SU-DHL-6 (cell line): ENCODE results near the gene SLC22A8.

ENCODE experiments used
- EZH2phosphoT487 ChIP-seq: fragments of 200-600 bp; sonication (generic), shearing (Covaris generic); conservative IDR thresholded peaks from 2 replicates; pipeline ENCODE4 v1.6.1; 2018; ENCODE audit warnings: mild to moderate bottlenecking, antibody characterized with exemption, low read length, moderate library complexity, mixed read lengths
- TF ChIP-seq, protein P1 (sequence below): fragments of 200-600 bp; sonication (generic); IDR thresholded peaks from one replicate; pipeline ENCODE4 v1.5.1; 2017; ENCODE audit warnings: antibody characterized with exemption, mild to moderate bottlenecking, low read length, moderate library complexity; ENCODE audit not compliant: insufficient read depth, poor library complexity, severe bottlenecking

DNA sequence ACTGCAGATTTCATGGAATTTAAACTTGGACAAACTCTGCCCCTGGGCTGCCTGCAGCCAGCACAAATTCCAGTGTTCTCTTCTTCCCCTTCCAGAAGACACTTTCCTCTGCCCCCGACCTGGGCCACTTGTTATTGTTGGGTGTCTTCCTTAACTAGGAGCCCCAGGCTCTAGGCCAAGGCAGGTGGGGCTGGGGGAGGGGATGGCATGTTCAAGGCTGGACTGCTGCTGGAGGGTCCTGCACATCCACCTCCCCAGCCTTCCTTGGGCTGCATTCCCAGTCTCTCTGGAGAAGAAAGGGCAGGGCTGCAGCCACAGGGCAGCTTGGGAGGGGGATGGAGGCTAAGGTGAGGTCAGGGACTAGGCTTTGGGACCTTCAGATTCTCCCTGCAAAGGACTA is 19.4 kb downstream of the SLC22A8 start:
- TF ChIP-seq, protein P1, sequence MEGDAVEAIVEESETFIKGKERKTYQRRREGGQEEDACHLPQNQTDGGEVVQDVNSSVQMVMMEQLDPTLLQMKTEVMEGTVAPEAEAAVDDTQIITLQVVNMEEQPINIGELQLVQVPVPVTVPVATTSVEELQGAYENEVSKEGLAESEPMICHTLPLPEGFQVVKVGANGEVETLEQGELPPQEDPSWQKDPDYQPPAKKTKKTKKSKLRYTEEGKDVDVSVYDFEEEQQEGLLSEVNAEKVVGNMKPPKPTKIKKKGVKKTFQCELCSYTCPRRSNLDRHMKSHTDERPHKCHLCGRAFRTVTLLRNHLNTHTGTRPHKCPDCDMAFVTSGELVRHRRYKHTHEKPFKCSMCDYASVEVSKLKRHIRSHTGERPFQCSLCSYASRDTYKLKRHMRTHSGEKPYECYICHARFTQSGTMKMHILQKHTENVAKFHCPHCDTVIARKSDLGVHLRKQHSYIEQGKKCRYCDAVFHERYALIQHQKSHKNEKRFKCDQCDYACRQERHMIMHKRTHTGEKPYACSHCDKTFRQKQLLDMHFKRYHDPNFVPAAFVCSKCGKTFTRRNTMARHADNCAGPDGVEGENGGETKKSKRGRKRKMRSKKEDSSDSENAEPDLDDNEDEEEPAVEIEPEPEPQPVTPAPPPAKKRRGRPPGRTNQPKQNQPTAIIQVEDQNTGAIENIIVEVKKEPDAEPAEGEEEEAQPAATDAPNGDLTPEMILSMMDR = no peak
- no peak for TF ChIP-seq EZH2phosphoT487
